Measurements from ENCODE around the gene NHS.

DNA sequence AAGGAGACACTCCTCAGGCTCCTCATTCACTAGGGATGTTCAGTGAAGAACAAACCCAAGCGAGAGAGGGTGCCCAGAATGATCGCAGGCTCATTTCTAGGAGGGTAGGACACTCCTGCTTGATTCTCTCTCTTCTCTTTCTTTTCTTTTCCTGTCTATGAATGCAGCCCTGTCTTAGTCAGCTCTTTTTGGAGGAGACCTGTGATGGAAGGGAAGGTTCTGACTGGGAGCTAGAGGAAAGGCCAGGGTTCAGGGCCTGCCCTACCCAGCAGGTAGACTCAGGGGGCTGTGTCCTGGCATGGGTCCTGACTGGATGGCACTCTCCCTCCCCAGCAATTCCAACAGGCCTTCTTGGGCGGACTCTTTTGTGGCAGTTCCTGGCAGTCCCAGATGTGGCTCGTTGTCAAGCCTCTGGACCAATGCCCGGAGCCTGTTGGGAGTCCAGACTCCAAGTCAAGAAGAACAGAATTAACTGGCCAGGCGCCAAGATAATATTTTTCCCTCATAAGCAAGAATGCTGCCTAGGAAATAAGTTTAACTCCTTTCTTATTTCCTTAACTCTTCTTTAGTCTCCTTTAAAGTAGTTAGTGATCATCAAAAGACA is 222.9 kb downstream of the NHS start:
- TF ChIP-seq, protein P1, sequence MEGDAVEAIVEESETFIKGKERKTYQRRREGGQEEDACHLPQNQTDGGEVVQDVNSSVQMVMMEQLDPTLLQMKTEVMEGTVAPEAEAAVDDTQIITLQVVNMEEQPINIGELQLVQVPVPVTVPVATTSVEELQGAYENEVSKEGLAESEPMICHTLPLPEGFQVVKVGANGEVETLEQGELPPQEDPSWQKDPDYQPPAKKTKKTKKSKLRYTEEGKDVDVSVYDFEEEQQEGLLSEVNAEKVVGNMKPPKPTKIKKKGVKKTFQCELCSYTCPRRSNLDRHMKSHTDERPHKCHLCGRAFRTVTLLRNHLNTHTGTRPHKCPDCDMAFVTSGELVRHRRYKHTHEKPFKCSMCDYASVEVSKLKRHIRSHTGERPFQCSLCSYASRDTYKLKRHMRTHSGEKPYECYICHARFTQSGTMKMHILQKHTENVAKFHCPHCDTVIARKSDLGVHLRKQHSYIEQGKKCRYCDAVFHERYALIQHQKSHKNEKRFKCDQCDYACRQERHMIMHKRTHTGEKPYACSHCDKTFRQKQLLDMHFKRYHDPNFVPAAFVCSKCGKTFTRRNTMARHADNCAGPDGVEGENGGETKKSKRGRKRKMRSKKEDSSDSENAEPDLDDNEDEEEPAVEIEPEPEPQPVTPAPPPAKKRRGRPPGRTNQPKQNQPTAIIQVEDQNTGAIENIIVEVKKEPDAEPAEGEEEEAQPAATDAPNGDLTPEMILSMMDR (IDR thresholded peaks at IDR 0.05; ENCODE audit: insufficient read depth, low read depth, low read length) = no peak
- no peak for TF ChIP-seq EZH2 (IDR thresholded peaks at IDR 0.05; ENCODE audit: insufficient read depth, low read length)
